Measurements from ENCODE around the gene POLR2J. TPM values are rescaled to one million over a fixed set of nuclear protein-coding genes. Genes with fewer than 3 reads are reported as not detected.

The POLR2J gene
- total RNA-seq, 2 experiments from 2014 or later: 62.4 to 68.6 TPM

GRCh38 chr7:102446387-102447156 lies 32.1 kb downstream of the POLR2J start:
- Histone ChIP-seq H3K9me3 (ENCODE audit: low read length) (peaks cover 4% of the 10 kb centered on the region; the same call in 1 of the 2 replicates), H3K4me3 (ENCODE audit: low read depth, low read length, poor library complexity, severe bottlenecking) (peak overlapping the region; percentile 22), H3K36me3 (ENCODE audit: insufficient read depth, low read length) (peaks cover 71% of the 10 kb centered on the region), H3K4me1 (ENCODE audit: insufficient read depth, low read length, poor library complexity, severe bottlenecking) (peaks cover 79% of the 10 kb centered on the region), H3K79me2 (ENCODE audit: insufficient read depth, low read depth, low read length) (peaks cover 30% of the 10 kb centered on the region; the same call in 1 of the 2 replicates), H3K4me2 (ENCODE audit: low read length) (peak overlapping the region; percentile 51), H2AFZ (ENCODE audit: low read length) (no peak overlapping the region), H4K20me1 (ENCODE audit: insufficient read depth, low read length) (no peaks in the 10 kb centered on the region), H3K9me2 (ENCODE audit: insufficient read depth, low read length) (no peaks in the 10 kb centered on the region), H3K27ac (ENCODE audit: low read depth, low read length, poor library complexity, severe bottlenecking) (peak overlapping the region; percentile 100)
- ChIA-PET CTCF (ENCODE audit: unreplicated experiment) (interaction anchor here (0.5 to 0.7 kb wide), 2 partner anchors 14 to 38 kb away, joined by 3 to 4 read pairs; no protein-coding TSS in a partner anchor), POLR2A (interaction anchor here (0.6 to 9.7 kb wide), 3 partner anchors 14 to 159 kb away, joined by 4 to 66 read pairs (median 5); partner anchors contain the start of genes ORAI2 and SH2B2)
- intact Hi-C loops (cut with micrococcal nuclease; ENCODE audit: unreplicated experiment): loop anchor here (10.0 kb wide), 1 partner anchor 642 kb away; no protein-coding TSS in a partner anchor
- TSS peak; percentile 1 for BruUV-seq (replicated peaks)
- TF ChIP-seq EZH2phosphoT487 (IDR thresholded peaks at IDR 0.05; ENCODE audit: borderline replicate concordance, low read depth, low read length): no peak
- TF ChIP-seq CTCF (conservative IDR thresholded peaks at IDR 0.05; ENCODE audit: low read length): no peak
- peak; percentile 94 for DNase-seq (ENCODE audit: low spot score)

- Histone ChIP-seq H3K9me3 (ENCODE audit: low read length) (peaks cover 4% of the 10 kb centered on the region; the same call in 1 of the 2 replicates), H3K4me1 (ENCODE audit: insufficient read depth, low read length, poor library complexity, severe bottlenecking) (peaks cover 77% of the 10 kb centered on the region), H3K4me3 (ENCODE audit: low read depth, low read length, poor library complexity, severe bottlenecking) (peak overlapping the region; percentile 37), H3K79me2 (ENCODE audit: insufficient read depth, low read depth, low read length) (peaks cover 30% of the 10 kb centered on the region; the same call in 1 of the 2 replicates), H3K9me2 (ENCODE audit: insufficient read depth, low read length) (no peaks in the 10 kb centered on the region), H2AFZ (ENCODE audit: low read length) (no peak overlapping the region), H3K27ac (ENCODE audit: low read depth, low read length, poor library complexity, severe bottlenecking) (peak overlapping the region; percentile 100), H3K36me3 (ENCODE audit: insufficient read depth, low read length) (peaks cover 75% of the 10 kb centered on the region), H4K20me1 (ENCODE audit: insufficient read depth, low read length) (no peaks in the 10 kb centered on the region), H3K4me2 (ENCODE audit: low read length) (peak overlapping the region; percentile 51)
- intact Hi-C loops (cut with micrococcal nuclease; ENCODE audit: unreplicated experiment): loop anchor here (1.0 to 10.0 kb wide), 3 partner anchors 19 to 641 kb away; no protein-coding TSS in a partner anchor
- BruUV-seq (replicated peaks): no TSS peak
- ChIA-PET POLR2A (interaction anchor here (0.6 to 9.7 kb wide), 3 partner anchors 13 to 1253 kb away, joined by 3 to 66 read pairs (median 26); partner anchors contain the start of gene ORAI2), CTCF (ENCODE audit: unreplicated experiment) (interaction anchor here (1.0 to 1.1 kb wide), 2 partner anchors 14 to 37 kb away, joined by 3 to 4 read pairs; no protein-coding TSS in a partner anchor)
- no peak for TF ChIP-seq EZH2phosphoT487 (IDR thresholded peaks at IDR 0.05; ENCODE audit: borderline replicate concordance, low read depth, low read length)
- TF ChIP-seq CTCF (conservative IDR thresholded peaks at IDR 0.05; ENCODE audit: low read length): no peak
- DNase-seq (ENCODE audit: low spot score): no peak
These were observed 33.0 kb downstream of the POLR2J start for GRCh38 chr7:102445674-102446071.

Data from OCI-LY7 (cell line).